Lower lobe of right lung (tissue), 2 donors: ENCODE measurements around the gene APCDD1L. TPM values are rescaled to one million over a fixed set of nuclear protein-coding genes. Genes with fewer than 3 reads are reported as not detected.

Experiments used
- ATAC-seq, 2 donors: fragments of 200-7000 bp; cut with Tn5 transposase; one replicate each; pipeline ENCODE4 v1.9.1; 2020 to 2022; ENCODE audit warnings: mild to moderate bottlenecking in 2 of 2, moderate library complexity in 2 of 2
- DNase-seq: peaks from one replicate; pipeline ENCODE4 v3.0.0-alpha.2; 2020
- H3K27ac ChIP-seq: fragments of 200-600 bp; one replicate; pipeline ENCODE4 v1.8.0; 2022
- H3K27me3 ChIP-seq: fragments of 200-600 bp; one replicate; pipeline ENCODE4 v1.8.0; 2022; ENCODE audit warnings: low read depth
- H3K36me3 ChIP-seq: fragments of 200-600 bp; one replicate; pipeline ENCODE4 v1.8.0; 2022; ENCODE audit warnings: mild to moderate bottlenecking
- H3K4me1 ChIP-seq: fragments of 200-600 bp; one replicate; pipeline ENCODE4 v1.8.0; 2022
- H3K4me3 ChIP-seq: fragments of 200-600 bp; one replicate; pipeline ENCODE4 v1.8.0; 2022; ENCODE audit warnings: mild to moderate bottlenecking
- H3K9me3 ChIP-seq: fragments of 200-600 bp; one replicate; pipeline ENCODE4 v1.8.0; 2022
- intact Hi-C: fragments of 100-400 bp; cut with DNase I; formaldehyde crosslinking; loops from one replicate; pipeline ENCODE4 v1.11.0; 2022
- total RNA-seq: library from RNA; stranded (reverse); fragmentation: NEBNext Ultra II Directional; extraction: Animal tissue kit (Norgen Biotek cat#: 25700); gene quantifications from one replicate; pipeline ENCODE4 v1.2.1, GENCODE V29; 2021
- TF ChIP-seq, protein P1 (sequence below): fragments of 200-600 bp; IDR thresholded peaks from one replicate; pipeline ENCODE4 v1.8.0; 2022; ENCODE audit warnings: antibody characterized with exemption, mild to moderate bottlenecking
- donor health status: DM: no; HTN: yes; CAD: no; lungs with severe emphysema.

APCDD1L gene
- total RNA-seq, 1 donor from 2014 or later = not detected

DNA sequence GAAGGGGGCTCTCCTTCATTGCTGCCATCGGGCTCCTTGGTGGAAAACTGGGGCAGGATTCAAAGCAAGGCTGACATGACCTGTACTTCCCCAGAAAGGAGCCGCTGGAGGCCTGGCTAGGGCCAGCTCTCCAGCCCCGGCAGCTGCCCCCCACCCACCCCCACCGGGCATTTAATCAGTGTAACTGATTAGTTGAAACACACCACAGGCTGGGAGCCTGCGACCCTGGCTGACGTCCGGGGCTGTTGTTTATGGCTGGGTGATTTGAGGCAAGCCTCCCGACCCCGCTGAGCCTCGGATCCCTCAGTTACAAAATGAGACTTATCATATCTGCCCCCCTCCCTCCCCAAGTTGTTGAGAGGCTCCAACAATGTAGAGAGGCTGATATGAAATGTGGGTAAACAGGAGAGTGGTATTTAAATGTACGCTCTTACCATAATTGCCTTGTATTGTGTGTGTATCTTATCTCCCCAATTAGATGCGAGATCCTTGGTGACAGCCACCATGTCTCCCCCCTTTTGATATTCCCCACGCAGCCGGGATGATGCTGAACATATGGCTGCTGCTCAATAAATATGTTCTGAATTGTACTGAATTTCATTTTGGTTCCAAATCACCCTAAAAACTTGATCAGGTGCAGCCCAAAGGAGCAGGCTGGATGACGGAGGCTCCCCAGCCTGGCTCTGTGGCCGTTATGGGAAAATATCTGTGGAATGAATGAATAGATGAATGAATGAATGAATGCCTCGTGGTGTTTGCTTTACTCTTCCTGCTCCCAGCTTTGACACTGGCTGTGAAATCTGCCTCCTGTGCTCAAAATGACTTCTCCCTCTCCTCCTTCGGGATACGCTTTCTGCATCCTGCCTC is 31.8 kb upstream of the APCDD1L start:
- TF ChIP-seq, protein P1, sequence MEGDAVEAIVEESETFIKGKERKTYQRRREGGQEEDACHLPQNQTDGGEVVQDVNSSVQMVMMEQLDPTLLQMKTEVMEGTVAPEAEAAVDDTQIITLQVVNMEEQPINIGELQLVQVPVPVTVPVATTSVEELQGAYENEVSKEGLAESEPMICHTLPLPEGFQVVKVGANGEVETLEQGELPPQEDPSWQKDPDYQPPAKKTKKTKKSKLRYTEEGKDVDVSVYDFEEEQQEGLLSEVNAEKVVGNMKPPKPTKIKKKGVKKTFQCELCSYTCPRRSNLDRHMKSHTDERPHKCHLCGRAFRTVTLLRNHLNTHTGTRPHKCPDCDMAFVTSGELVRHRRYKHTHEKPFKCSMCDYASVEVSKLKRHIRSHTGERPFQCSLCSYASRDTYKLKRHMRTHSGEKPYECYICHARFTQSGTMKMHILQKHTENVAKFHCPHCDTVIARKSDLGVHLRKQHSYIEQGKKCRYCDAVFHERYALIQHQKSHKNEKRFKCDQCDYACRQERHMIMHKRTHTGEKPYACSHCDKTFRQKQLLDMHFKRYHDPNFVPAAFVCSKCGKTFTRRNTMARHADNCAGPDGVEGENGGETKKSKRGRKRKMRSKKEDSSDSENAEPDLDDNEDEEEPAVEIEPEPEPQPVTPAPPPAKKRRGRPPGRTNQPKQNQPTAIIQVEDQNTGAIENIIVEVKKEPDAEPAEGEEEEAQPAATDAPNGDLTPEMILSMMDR = no peak
- Histone ChIP-seq H3K36me3 (no peaks in the 10 kb centered on the region), H3K27ac (no peak overlapping the region), H3K4me3 (no peak overlapping the region), H3K9me3 (no peaks in the 10 kb centered on the region), H3K4me1 (no peaks in the 10 kb centered on the region), H3K27me3 (peaks cover 15% of the 10 kb centered on the region)
- intact Hi-C loops = no loop called here
- ATAC-seq (no peak), DNase-seq (no peak)

DNA sequence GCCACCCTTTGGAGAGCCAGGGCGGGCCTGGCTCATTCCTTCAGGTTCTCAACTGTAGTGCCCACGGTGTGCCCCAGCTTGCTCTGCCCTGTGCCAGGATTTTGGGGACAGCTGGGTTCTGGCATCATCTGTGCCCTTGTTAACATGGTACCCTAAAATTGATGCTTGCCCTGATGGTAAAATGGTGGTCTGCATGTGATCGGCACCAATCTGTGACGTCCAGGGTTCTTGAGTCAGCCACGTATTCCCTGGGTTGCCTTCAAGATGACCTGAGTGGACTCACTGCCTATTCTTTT is 31.2 kb upstream of the APCDD1L start:
- Histone ChIP-seq H3K9me3 (no peaks in the 10 kb centered on the region), H3K4me3 (no peak overlapping the region), H3K36me3 (no peaks in the 10 kb centered on the region), H3K27me3 (peaks cover 15% of the 10 kb centered on the region), H3K27ac (no peak overlapping the region), H3K4me1 (no peaks in the 10 kb centered on the region)
- ATAC-seq (no peak), DNase-seq (no peak)
- TF ChIP-seq, protein P1 = no peak
- intact Hi-C loops = no loop called here

DNA sequence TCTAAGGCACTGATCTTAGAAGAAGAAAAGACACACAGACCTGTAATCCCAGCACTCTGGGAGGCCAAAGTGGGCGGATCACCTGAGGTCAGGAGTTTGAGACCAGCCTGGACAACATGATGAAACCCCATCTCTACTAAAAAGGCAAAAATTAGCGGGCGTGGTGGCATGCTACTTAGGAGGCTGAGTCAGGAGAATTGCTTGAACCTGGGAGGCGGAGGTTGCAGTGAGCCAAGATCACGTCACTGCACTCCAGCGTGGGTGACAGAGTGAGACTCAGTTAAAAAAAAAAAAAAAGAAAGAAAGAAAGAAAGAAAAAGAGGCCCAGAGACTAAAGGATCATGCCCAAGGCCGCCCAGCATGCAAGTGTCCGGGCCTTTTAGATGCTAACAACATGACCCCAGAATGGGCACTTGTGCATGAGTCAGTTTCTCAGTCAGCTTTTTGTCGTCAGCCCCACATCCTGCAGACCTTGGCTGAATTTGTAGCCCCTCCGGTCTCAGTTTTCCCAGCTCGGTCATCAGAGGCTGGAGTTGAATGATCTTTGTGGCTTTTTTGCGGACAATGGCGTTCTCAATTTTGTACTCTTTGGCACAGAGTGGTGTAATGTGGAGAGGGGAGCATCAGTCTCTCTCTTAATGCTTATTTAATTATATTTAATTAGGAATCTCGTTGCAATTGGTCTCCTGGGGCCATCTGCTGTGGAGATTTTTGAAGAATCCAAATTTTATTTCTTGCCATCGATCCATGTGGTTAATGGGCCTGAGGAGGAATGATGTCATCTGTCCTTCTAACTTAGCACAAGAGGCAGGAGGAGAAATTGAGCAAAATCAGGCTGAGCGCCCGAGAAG is 30.6 kb upstream of the APCDD1L start:
- Histone ChIP-seq H3K27ac (no peak overlapping the region), H3K4me1 (no peaks in the 10 kb centered on the region), H3K4me3 (no peak overlapping the region), H3K9me3 (no peaks in the 10 kb centered on the region), H3K36me3 (no peaks in the 10 kb centered on the region), H3K27me3 (peaks cover 15% of the 10 kb centered on the region)
- TF ChIP-seq, protein P1 = no peak
- ATAC-seq = no peak
- intact Hi-C loops = no loop called here
- DNase-seq = no peak

DNA sequence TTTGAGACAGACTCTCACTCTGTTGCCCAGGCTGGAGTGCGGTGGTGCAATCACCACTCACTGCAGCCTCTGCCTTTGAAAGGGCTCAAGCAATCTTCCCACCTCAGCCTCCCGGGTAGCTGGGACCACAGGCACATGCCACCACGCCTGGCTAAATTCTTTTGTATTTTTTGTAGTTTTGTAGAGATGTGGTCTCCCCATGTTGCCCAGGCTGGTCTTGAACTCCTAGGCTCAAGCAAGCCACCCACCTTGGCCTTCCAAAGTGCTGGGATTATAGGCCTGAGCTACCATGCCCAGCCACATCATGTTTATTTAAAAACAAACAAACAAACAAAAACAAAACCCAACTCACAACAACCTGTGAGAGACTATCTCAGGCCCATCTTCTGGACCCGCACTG is 29.7 kb upstream of the APCDD1L start:
- ATAC-seq (no peak), DNase-seq (no peak)
- TF ChIP-seq, protein P1 = no peak
- no peak overlapping the region for H3K4me3 ChIP-seq
- peaks cover 15% of the 10 kb centered on the region for H3K27me3 ChIP-seq
- intact Hi-C loops = no loop called here
- H3K4me1 ChIP-seq = no peaks in the 10 kb centered on the region
- H3K27ac ChIP-seq = no peak overlapping the region
- H3K9me3 ChIP-seq = no peaks in the 10 kb centered on the region
- H3K36me3 ChIP-seq = no peaks in the 10 kb centered on the region

DNA sequence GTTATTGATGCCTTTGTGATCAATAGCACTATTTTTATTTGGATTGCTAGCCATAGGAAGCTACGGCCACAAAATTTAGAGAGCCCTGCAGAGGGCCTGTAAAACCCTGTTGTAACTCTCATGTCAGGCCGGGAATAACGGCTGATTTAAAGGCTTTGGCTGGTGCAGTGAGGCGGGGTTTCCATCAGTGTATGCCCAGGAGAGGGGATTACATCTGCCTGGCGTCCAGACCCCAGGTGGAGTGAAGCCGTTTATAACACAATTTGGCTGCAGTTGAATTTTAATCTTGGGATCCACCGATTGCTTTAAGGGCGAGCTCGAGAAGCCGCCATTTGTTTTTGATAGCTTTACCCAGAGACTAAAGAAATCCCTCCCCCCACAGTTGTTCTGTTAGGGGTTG is 29.1 kb upstream of the APCDD1L start:
- H3K27me3 ChIP-seq = peaks cover 15% of the 10 kb centered on the region
- TF ChIP-seq, protein P1 = no peak
- intact Hi-C loops = no loop called here
- no peaks in the 10 kb centered on the region for H3K36me3 ChIP-seq
- no peak overlapping the region for H3K27ac ChIP-seq
- H3K4me1 ChIP-seq = no peaks in the 10 kb centered on the region
- no peak for DNase-seq
- no peak for ATAC-seq
- H3K4me3 ChIP-seq = no peak overlapping the region
- H3K9me3 ChIP-seq = no peaks in the 10 kb centered on the region
